ENCODE data around the gene TRIM46. TPM values are rescaled to one million over a fixed set of nuclear protein-coding genes. Genes with fewer than 3 reads are reported as not detected.
A peak's percentile ranks its signal among the peaks of the same experiment; 100 is the strongest.

Gene TRIM46
- total and polyA plus RNA-seq, 2 of the 13 experiments (the other 11 are each of a cell fraction or from before 2014, with no cell fraction given), result 0.04 to 0.09 TPM

DNA sequence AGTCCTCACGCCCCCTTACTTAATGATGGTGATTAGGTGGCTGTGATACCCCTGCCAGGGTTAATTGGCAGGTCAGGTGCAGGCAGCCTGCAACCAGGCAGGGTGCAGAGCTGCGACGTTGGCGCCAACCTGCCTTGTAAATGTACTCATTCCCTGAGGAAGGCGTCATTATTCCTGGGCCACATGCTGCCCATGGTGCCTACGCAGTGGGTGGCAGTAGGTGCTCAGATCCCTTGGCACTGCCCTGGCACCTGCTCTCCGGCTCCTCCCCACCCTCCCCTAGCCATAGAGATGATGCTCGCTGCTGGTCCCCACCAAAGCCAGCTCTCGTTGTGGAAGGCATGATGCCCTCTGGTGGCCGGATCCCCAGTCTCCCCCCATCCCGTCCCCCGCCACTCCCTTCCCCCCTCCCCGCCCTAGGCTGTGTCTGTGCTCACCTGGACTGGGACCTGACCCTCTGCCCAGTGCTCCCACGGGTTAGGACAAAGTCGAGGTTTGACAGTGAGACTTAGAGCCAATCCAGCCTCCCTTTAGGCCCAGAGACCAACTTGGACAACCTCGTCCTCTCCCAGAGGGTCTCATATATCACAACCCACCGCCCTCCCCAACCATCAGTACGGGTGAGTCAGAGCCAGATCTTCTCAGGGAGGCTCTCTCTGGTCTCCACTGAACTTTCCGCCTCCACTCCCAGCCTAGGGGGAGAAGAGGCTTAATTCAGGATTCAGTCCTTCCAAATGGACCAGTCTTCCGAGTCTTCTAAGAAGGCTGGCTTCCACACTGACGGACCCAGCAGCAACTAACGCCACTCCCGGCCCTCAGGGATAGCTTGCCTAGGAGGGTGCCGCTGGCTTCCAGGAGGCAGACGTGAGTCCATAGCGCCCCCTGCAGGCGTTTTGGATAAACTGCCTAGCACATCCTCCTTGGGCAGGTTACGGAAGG lies 6.2 kb upstream of the TRIM46 start (continued):
- TF ChIP-seq, protein P1, sequence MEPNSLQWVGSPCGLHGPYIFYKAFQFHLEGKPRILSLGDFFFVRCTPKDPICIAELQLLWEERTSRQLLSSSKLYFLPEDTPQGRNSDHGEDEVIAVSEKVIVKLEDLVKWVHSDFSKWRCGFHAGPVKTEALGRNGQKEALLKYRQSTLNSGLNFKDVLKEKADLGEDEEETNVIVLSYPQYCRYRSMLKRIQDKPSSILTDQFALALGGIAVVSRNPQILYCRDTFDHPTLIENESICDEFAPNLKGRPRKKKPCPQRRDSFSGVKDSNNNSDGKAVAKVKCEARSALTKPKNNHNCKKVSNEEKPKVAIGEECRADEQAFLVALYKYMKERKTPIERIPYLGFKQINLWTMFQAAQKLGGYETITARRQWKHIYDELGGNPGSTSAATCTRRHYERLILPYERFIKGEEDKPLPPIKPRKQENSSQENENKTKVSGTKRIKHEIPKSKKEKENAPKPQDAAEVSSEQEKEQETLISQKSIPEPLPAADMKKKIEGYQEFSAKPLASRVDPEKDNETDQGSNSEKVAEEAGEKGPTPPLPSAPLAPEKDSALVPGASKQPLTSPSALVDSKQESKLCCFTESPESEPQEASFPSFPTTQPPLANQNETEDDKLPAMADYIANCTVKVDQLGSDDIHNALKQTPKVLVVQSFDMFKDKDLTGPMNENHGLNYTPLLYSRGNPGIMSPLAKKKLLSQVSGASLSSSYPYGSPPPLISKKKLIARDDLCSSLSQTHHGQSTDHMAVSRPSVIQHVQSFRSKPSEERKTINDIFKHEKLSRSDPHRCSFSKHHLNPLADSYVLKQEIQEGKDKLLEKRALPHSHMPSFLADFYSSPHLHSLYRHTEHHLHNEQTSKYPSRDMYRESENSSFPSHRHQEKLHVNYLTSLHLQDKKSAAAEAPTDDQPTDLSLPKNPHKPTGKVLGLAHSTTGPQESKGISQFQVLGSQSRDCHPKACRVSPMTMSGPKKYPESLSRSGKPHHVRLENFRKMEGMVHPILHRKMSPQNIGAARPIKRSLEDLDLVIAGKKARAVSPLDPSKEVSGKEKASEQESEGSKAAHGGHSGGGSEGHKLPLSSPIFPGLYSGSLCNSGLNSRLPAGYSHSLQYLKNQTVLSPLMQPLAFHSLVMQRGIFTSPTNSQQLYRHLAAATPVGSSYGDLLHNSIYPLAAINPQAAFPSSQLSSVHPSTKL (CRISPR knock-in tag; IDR thresholded peaks at IDR 0.05), result peak; percentile 40; the same call in 1 of the 2 replicates
- TF ChIP-seq, protein P2, sequence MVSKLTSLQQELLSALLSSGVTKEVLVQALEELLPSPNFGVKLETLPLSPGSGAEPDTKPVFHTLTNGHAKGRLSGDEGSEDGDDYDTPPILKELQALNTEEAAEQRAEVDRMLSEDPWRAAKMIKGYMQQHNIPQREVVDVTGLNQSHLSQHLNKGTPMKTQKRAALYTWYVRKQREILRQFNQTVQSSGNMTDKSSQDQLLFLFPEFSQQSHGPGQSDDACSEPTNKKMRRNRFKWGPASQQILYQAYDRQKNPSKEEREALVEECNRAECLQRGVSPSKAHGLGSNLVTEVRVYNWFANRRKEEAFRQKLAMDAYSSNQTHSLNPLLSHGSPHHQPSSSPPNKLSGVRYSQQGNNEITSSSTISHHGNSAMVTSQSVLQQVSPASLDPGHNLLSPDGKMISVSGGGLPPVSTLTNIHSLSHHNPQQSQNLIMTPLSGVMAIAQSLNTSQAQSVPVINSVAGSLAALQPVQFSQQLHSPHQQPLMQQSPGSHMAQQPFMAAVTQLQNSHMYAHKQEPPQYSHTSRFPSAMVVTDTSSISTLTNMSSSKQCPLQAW (CRISPR knock-in tag; IDR thresholded peaks at IDR 0.05), result peak; percentile 84
- TF ChIP-seq HIC2 (CRISPR knock-in tag; IDR thresholded peaks at IDR 0.05; ENCODE audit: low read depth) (peak; percentile 85), JARID2 (CRISPR knock-in tag; IDR thresholded peaks at IDR 0.05; ENCODE audit: insufficient replicate concordance) (no peak), AGO1 (IDR thresholded peaks at IDR 0.05; ENCODE audit: low read depth, low read length, poor library complexity, severe bottlenecking) (no peak), ELF3 (CRISPR knock-in tag; IDR thresholded peaks at IDR 0.05) (peak; percentile 66; the same call in 1 of the 2 replicates), ZNF607 (CRISPR knock-in tag; IDR thresholded peaks at IDR 0.05; ENCODE audit: borderline replicate concordance) (peak; percentile 86; the same call in 1 of the 2 replicates), TBX2 (CRISPR knock-in tag; IDR thresholded peaks at IDR 0.05; ENCODE audit: borderline replicate concordance) (peak; percentile 53), AGO2 (optimal IDR thresholded peaks at IDR 0.05; ENCODE audit: low read depth, low read length) (no peak), ZNF614 (CRISPR knock-in tag; IDR thresholded peaks at IDR 0.05; ENCODE audit: borderline replicate concordance) (peak; percentile 17; the same call in 1 of the 2 replicates), HOMEZ (CRISPR knock-in tag; IDR thresholded peaks at IDR 0.05; ENCODE audit: low read depth) (no peak), POGZ (CRISPR knock-in tag; IDR thresholded peaks at IDR 0.05) (no peak), ZNF788 (CRISPR knock-in tag; IDR thresholded peaks at IDR 0.05; ENCODE audit: borderline replicate concordance) (peak; percentile 39; the same call in 1 of the 2 replicates), PHF21A (CRISPR knock-in tag; IDR thresholded peaks at IDR 0.05) (no peak), JUN (CRISPR knock-in tag; IDR thresholded peaks at IDR 0.05) (no peak)
- TF ChIP-seq, protein P3, sequence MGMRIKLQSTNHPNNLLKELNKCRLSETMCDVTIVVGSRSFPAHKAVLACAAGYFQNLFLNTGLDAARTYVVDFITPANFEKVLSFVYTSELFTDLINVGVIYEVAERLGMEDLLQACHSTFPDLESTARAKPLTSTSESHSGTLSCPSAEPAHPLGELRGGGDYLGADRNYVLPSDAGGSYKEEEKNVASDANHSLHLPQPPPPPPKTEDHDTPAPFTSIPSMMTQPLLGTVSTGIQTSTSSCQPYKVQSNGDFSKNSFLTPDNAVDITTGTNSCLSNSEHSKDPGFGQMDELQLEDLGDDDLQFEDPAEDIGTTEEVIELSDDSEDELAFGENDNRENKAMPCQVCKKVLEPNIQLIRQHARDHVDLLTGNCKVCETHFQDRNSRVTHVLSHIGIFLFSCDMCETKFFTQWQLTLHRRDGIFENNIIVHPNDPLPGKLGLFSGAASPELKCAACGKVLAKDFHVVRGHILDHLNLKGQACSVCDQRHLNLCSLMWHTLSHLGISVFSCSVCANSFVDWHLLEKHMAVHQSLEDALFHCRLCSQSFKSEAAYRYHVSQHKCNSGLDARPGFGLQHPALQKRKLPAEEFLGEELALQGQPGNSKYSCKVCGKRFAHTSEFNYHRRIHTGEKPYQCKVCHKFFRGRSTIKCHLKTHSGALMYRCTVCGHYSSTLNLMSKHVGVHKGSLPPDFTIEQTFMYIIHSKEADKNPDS (CRISPR knock-in tag; IDR thresholded peaks at IDR 0.05), result no peak
